Activated CD8-positive, alpha-beta T cell treated with anti-CD3 and anti-CD28 coated beads for 36 hours (primary cell): ENCODE data around the gene KLHL29. TPM values are rescaled to one million over a fixed set of nuclear protein-coding genes. Genes with fewer than 3 reads are reported as not detected.

ENCODE experiments used
- ATAC-seq: fragments of 200-7000 bp; cut with Tn5 transposase; one replicate; pipeline ENCODE4 v1.10.0; 2021; ENCODE audit warnings: mild to moderate bottlenecking, moderate library complexity
- CTCF ChIA-PET: fragments of 350-600 bp; sonication (Branson Sonifier 250); formaldehyde crosslinking; loops from one replicate; lab custom pipeline; 2021; ENCODE audit warnings: antibody characterized with exemption; lab: Charles Lee
- POLR2A ChIA-PET: fragments of 350-600 bp; sonication (Branson Sonifier 250); formaldehyde crosslinking; loops from one replicate; lab custom pipeline; 2021; ENCODE audit warnings: antibody characterized with exemption; lab: Charles Lee
- DNase-seq: peaks from one replicate; pipeline ENCODE4 v3.0.0-alpha.2; 2020
- H3K27ac Mint-ChIP-seq: one replicate; pipeline ENCODE4 v1.8.0; 2021; ENCODE audit warnings: mild to moderate bottlenecking, mixed read lengths
- H3K27me3 Mint-ChIP-seq: one replicate; pipeline ENCODE4 v1.8.0; 2021; ENCODE audit warnings: mixed read lengths
- H3K36me3 Mint-ChIP-seq: one replicate; pipeline ENCODE4 v1.8.0; 2021; ENCODE audit warnings: low read depth, mixed read lengths
- H3K4me1 Mint-ChIP-seq: one replicate; pipeline ENCODE4 v1.8.0; 2021; ENCODE audit warnings: low read depth, mixed read lengths
- H3K4me3 Mint-ChIP-seq: one replicate; pipeline ENCODE4 v1.8.0; 2021; ENCODE audit warnings: mild to moderate bottlenecking, moderate library complexity, mixed read lengths
- H3K9me3 Mint-ChIP-seq: one replicate; pipeline ENCODE4 v1.8.0; 2021; ENCODE audit warnings: mixed read lengths
- CTCF ChIP-seq: fragments of 200-600 bp; IDR thresholded peaks from one replicate; pipeline ENCODE4 v1.8.0; 2022; ENCODE audit warnings: antibody characterized with exemption, mild to moderate bottlenecking
- intact Hi-C: fragments of 100-400 bp; cut with micrococcal nuclease; formaldehyde crosslinking; loops from one replicate; pipeline ENCODE4 v1.10.0; 2022
- total RNA-seq, 2 experiments: library from RNA; stranded (reverse); gene quantifications; one replicate each; pipeline ENCODE4 v1.2.3, GENCODE V29; 2021

KLHL29 gene
- total RNA-seq, 2 experiments from 2014 or later = 1.0 to 1.2 TPM

GRCh38 chr2:23703037-23703582 is 318.1 kb downstream of the KLHL29 start:
- H3K36me3 Mint-ChIP-seq = peaks cover 3% of the 10 kb centered on the region
- intact Hi-C loops = no loop called here
- H3K4me1 Mint-ChIP-seq = no peaks in the 10 kb centered on the region
- no peaks in the 10 kb centered on the region for H3K27me3 Mint-ChIP-seq
- ATAC-seq (no peak), DNase-seq (no peak)
- ChIA-PET POLR2A (no interaction called here), CTCF (no interaction called here)
- TF ChIP-seq CTCF = no peak
- H3K4me3 Mint-ChIP-seq = no peak overlapping the region
- H3K27ac Mint-ChIP-seq = no peak overlapping the region
- H3K9me3 Mint-ChIP-seq = no peaks in the 10 kb centered on the region

- intact Hi-C loops = no loop called here
- Mint-ChIP-seq H3K4me1 (no peaks in the 10 kb centered on the region), H3K9me3 (no peaks in the 10 kb centered on the region), H3K27me3 (no peaks in the 10 kb centered on the region), H3K27ac (no peak overlapping the region), H3K4me3 (no peak overlapping the region), H3K36me3 (peaks cover 5% of the 10 kb centered on the region)
- TF ChIP-seq CTCF = no peak
- ATAC-seq = no peak
- POLR2A ChIA-PET = no interaction called here
- CTCF ChIA-PET = no interaction called here
- no peak for DNase-seq
Measured at GRCh38 chr2:23703583-23704385, 318.8 kb downstream of the KLHL29 start.

GRCh38 chr2:23705771-23706612 is 321.0 kb downstream of the KLHL29 start:
- POLR2A ChIA-PET = no interaction called here
- Mint-ChIP-seq H3K4me1 (no peaks in the 10 kb centered on the region), H3K4me3 (no peak overlapping the region), H3K9me3 (no peaks in the 10 kb centered on the region), H3K27ac (no peak overlapping the region), H3K36me3 (peaks cover 4% of the 10 kb centered on the region), H3K27me3 (no peaks in the 10 kb centered on the region)
- no peak for DNase-seq
- CTCF ChIA-PET = no interaction called here
- intact Hi-C loops = no loop called here
- ATAC-seq = no peak
- no peak for TF ChIP-seq CTCF

- ATAC-seq (no peak), DNase-seq (no peak)
- ChIA-PET POLR2A (no interaction called here), CTCF (no interaction called here)
- intact Hi-C loops = no loop called here
- no peak for TF ChIP-seq CTCF
- H3K4me3 Mint-ChIP-seq = no peak overlapping the region
- H3K36me3 Mint-ChIP-seq = peaks cover 2% of the 10 kb centered on the region
- H3K4me1 Mint-ChIP-seq = no peaks in the 10 kb centered on the region
- H3K9me3 Mint-ChIP-seq = no peaks in the 10 kb centered on the region
- H3K27ac Mint-ChIP-seq = no peak overlapping the region
- no peaks in the 10 kb centered on the region for H3K27me3 Mint-ChIP-seq
Measured at GRCh38 chr2:23706613-23707078, 321.7 kb downstream of the KLHL29 start.
